D721Med (cell line): ENCODE measurements around the gene CANT1.

Source experiments
- DNase-seq: peaks from one replicate; pipeline ENCODE4 v3.0.0; 2011; ENCODE audit warnings: low spot score; ENCODE audit not compliant: insufficient read length
- FAIRE-seq: peaks from 2 replicates; lab custom pipeline; 2011; peaks lifted over from hg19 to GRCh38; lab: Jason Lieb, UNC
- TF ChIP-seq, protein P1 (sequence below): IDR thresholded peaks from 2 replicates; pipeline ENCODE4 v1.5.1; 2012; ENCODE audit warnings: mild to moderate bottlenecking, control low read depth; ENCODE audit not compliant: insufficient read depth; ENCODE audit errors: missing control alignments

Gene CANT1

GRCh38 chr17:79051306-79051705 is 41.7 kb upstream of the CANT1 start:
- TF ChIP-seq, protein P1, sequence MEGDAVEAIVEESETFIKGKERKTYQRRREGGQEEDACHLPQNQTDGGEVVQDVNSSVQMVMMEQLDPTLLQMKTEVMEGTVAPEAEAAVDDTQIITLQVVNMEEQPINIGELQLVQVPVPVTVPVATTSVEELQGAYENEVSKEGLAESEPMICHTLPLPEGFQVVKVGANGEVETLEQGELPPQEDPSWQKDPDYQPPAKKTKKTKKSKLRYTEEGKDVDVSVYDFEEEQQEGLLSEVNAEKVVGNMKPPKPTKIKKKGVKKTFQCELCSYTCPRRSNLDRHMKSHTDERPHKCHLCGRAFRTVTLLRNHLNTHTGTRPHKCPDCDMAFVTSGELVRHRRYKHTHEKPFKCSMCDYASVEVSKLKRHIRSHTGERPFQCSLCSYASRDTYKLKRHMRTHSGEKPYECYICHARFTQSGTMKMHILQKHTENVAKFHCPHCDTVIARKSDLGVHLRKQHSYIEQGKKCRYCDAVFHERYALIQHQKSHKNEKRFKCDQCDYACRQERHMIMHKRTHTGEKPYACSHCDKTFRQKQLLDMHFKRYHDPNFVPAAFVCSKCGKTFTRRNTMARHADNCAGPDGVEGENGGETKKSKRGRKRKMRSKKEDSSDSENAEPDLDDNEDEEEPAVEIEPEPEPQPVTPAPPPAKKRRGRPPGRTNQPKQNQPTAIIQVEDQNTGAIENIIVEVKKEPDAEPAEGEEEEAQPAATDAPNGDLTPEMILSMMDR = no peak
- DNase-seq (no peak), FAIRE-seq (no peak)

GRCh38 chr17:79050551-79050950 is 41.0 kb upstream of the CANT1 start:
- FAIRE-seq = no peak
- TF ChIP-seq, protein P1 = no peak

DNA sequence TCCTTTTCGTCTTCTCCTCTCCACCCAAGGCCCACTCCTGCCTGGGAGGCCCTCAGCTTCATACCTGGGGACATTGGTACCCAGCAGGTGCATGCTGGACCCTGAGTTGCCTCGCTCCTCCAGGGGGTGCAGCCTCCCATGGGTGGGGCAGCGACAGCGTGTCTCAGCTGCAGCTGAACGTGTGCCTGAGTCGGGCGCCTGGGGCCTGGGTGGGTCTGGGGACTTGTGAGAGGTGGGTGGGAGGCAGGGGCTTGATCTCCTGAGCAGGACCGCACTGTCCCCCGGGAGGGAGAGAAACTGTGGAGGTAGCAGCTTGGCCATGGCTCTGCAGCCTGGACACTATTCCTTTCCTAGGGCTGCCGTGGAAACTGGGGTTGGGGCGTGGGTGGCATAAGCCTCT is 40.3 kb upstream of the CANT1 start:
- TF ChIP-seq, protein P1 = no peak
- DNase-seq (no peak), FAIRE-seq (no peak)

More at GRCh38 chr17:79050551-79050950, 41.0 kb upstream of the CANT1 start:
- no peak for DNase-seq

DNA sequence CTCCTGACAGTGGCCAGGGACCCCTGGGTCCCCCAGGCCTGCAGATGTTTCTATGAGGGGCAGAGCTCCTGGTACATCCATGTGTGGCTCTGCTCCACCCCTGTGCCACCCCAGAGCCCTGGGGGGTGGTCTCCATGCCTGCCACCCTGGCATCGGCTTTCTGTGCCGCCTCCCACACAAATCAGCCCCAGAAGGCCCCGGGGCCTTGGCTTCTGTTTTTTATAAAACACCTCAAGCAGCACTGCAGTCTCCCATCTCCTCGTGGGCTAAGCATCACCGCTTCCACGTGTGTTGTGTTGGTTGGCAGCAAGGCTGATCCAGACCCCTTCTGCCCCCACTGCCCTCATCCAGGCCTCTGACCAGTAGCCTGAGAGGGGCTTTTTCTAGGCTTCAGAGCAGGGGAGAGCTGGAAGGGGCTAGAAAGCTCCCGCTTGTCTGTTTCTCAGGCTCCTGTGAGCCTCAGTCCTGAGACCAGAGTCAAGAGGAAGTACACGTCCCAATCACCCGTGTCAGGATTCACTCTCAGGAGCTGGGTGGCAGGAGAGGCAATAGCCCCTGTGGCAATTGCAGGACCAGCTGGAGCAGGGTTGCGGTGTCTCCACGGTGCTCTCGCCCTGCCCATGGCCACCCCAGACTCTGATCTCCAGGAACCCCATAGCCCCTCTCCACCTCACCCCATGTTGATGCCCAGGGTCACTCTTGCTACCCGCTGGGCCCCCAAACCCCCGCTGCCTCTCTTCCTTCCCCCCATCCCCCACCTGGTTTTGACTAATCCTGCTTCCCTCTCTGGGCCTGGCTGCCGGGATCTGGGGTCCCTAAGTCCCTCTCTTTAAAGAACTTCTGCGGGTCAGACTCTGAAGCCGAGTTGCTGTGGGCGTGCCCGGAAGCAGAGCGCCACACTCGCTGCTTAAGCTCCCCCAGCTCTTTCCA is 39.5 kb upstream of the CANT1 start:
- no peak for FAIRE-seq
- no peak for DNase-seq
- TF ChIP-seq, protein P1 = no peak

- TF ChIP-seq, protein P1 = no peak
- DNase-seq (no peak), FAIRE-seq (no peak)
Measured at GRCh38 chr17:79047923-79048825, 38.6 kb upstream of the CANT1 start.

DNA sequence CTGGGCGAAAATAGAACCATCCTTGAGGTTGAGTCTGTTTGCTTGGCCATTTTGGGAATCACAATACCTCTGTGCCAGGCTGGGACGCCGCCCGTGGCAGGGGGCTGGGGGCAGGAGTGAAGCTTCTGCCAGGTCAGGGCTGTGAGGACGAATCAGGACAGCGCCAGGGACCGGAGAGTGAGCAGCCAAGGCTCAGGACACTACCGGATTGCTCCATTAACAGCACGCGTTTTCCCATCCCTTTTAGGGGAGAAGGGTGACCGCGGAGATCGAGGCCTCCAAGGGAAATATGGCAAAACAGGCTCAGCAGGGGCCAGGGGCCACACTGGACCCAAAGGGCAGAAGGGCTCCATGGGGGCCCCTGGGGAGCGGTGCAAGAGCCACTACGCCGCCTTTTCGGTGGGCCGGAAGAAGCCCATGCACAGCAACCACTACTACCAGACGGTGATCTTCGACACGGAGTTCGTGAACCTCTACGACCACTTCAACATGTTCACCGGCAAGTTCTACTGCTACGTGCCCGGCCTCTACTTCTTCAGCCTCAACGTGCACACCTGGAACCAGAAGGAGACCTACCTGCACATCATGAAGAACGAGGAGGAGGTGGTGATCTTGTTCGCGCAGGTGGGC is 37.8 kb upstream of the CANT1 start:
- FAIRE-seq (no peak), DNase-seq (no peak)
- TF ChIP-seq, protein P1 = no peak
